GM18907 (cell line): ENCODE data around the gene ST6GALNAC2.

ENCODE experiments used
- ATAC-seq: cut with Tn5 transposase; IDR thresholded peaks from one replicate; pipeline ENCODE4 v1.9.1; 2021; ENCODE audit warnings: mild to moderate bottlenecking, moderate library complexity; ENCODE audit not compliant: unreplicated experiment

ST6GALNAC2 gene

DNA sequence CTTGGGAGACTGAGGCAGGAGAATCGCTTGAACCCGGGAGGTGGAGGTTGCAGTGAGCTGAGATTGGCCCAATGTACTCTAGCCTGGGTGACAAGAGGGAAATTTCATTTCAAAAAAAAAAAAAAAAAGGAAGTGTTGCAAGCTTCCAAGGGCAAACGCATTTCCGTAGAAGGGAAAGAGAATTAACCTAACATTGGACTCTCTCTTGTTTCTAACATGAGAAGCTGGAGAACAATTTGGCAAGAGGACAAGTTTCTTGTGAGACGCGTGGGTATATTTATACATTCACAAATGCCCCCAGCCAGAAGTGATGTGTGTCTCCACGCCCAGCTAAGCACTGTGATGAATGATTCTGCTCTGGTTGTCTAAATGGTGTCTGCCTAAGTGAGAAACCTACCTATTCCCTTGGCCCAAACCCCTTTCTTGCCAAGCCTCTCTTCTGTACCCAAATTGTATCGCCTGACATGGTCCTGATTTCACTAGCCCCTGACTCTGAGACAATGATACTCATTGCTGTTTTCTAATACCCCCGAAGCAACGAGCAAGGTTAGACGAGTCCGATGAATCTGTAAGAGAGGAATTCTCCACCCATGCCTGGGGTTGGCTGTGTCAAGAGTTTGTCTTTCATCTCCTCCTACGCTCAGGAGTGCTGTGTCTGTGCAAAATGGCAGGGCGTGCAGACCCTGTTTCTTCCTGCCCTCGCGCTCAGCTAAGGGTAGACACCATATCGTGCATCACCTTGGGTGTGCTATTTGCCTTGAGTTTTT lies 14.2 kb upstream of the ST6GALNAC2 start:
- no peak for ATAC-seq

DNA sequence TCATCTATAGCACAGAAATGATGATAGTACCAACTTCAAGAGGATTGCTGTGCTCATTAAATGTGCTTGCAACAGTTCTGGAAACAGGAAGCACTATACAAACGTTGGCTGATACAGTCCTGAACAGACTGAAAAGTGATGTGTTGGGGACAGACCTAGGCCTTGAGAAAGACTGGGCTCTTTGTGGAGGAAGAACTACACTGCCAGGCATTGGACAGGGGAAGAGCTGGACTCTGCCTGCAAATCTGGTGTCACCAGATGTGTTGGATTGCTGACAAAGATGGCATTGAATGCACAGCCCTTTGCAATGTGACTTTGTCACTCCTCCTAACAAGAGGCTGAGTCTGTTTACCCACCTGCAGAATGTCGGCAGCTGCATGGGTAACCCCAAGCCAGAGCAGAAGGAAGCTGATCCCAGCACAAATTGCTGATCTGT lies 12.4 kb upstream of the ST6GALNAC2 start:
- ATAC-seq = no peak

DNA sequence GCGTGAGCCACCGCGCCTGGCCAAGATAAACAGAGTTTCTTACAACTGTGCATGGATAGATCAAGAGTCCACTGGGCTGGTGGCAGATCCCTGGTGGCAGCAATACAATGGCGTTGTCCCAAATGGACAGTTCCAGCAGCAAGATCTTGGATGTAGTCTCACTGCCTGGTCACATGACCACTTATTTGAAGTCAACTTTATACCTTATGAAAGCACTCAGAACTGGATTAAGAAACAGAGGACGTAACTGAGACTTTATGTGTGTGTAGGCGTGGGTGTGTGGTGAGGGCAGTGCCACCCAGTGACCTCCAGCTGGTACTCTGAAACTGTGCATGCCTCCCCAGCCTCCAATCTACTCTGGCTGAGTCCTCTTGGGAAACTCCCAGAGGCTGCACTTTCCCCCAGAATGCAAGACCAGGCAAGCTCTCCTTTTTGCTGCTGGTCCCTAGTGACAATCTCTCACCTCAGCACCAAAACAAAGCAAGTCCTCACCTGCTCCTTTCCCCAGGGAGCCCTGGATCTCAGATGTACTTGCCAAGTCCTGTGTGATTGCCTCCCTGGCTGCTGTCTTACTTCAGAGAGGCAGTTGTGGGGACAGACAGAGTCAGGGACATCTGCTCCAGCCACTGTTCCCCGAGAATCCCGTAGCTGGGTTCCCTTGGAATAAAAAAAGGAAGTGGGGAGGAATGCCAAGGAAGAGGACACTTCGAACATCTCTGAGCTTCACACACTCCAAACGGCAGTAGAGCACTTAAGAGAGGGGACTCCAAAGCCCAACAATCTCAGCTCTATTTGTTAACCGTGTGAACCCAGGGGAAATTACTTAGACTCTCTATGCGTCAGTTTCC lies 11.7 kb upstream of the ST6GALNAC2 start:
- ATAC-seq = no peak

DNA sequence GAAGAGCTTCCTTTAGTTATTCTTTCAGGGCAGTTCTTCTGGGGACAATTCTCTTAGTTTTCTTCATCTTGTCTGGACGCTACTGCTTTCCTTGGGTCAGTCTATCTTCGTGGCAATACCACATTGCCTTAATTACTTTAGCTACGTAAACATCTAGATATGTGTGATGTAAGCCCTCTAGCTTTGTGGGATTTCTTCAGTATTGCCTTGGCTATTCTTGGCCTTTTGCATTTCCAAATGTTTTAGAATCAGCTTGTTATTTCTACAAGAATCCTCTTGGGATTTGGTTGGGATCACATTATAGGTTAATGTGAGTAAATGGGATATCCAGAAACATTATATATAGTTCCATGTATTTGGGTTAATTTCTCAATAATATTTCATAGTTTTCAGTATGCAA lies 9.0 kb upstream of the ST6GALNAC2 start:
- ATAC-seq = no peak

DNA sequence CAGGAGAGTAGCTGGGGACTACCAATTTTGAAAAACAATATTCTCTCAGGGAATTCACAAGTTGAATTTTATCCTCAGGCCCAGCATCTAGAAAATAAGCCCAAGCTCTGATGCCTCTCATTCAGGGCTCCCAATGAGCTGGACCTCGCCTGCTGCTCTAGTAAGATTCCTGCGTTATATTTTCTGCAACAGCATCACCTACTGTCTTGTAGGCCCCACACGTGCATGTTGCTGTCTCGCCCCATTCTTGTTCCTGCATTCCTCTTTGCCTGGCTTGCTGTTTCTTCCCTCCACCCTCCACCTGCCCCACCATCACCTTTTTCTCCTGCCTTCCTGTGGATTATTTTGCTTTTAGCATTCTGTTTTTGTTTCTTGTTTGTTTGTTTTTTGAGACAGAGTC lies 8.3 kb upstream of the ST6GALNAC2 start:
- ATAC-seq = no peak

DNA sequence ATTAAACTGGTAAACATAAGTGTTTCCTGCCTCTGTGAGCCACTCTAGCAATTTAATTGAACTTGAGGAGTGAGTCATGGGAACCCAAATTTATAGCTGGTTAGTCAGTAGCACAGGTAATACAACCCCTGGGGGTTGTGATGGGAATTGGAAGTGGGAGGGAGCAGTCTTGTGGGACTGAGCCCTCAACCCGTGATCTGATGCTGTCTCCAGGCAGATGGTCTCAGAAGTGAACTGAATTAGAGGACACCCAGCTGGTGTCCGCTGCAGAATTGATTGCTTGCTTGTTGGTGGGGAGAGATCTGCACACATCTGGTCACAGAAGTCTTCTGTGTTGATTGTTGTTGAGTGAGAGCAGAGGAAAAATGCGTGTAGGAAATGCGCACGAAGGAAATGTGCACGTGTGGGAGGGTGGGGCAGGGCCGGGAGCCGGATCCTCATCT lies 7.7 kb upstream of the ST6GALNAC2 start:
- ATAC-seq = no peak

DNA sequence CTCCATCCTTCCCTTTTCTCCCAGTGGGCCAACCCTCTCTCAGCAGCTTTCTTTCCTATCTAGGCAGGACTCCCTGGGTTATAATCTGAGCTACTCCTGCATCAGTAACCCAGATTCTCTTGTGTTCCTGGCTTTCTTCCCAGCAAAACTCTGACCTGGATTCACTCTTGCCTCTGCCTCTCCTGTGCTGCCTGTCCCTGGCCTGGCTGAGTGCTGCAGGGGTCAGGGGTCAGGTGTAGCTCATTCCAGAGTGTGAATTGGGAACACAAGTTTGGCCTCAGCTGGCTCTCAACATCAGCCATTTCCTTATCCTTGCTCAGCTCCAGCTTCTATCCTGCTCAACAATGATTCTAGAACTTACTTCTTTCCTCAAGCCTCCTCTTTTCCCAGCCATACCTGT lies 2.5 kb upstream of the ST6GALNAC2 start:
- ATAC-seq = no peak

DNA sequence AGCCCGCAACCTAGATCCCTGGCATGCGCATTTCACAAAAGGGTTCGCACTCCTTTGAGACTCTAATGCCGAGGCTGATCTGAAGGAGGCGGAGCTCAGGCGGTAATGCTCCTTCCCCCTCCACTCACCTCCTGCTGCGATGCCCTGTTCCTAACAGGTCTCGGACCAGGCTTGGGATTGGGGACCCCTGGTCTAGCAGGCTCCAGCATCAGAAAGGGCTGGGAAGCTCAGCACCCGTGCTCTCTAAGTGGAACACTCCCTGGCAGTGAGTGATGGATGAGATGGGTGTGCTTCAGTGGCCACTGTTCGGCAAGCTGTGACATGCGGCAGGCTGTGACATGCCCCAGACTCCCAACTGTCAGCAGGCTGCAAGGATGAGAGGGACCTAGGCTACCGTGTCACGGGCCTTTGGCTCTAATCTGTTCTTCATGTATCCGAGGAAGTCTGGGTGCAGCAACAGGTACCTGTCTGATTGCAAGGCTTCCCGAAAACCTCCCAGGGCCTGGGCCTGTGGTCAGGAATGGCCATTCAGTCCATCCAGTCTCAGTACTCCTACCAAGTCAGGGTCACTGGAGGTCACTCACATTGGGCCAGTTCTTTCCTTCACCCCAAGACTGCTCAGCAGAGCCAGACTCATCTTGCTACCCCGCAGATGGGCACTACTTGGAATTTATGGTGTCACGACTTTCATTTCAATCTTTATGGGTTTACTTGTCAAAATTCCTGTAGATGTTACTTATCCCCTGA lies 1.3 kb upstream of the ST6GALNAC2 start:
- ATAC-seq = no peak

DNA sequence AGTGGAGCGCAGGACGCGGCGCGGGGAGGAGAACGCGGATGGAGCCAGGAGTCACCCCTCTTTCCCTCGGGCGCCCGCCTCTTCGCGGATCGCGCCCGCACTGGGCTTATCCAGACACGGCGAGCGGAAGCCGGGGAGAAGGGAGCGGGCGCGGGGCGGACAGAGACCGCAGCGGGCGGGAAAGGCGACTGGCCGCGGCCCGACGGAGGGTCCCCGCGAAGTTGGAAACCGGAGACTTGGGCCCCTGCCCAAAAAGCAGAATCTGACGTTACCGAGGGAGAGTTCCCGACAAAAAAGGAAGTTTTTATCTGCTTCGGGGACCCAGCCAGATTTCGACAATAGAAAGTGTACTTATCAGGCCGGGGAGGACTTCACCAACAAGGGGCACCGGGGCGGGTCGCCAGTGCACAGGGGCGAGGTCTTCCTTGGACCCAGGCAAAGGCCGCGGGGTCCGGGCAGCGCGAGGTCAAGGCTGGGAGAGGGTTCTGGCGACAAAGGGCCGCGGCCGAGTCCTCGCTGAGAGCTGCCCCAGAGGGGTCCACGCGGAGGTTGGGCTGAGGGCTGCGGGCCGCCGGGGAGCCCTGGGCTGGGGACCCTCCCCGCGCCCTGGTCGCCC lies 519 bp downstream of the ST6GALNAC2 start:
- no peak for ATAC-seq

DNA sequence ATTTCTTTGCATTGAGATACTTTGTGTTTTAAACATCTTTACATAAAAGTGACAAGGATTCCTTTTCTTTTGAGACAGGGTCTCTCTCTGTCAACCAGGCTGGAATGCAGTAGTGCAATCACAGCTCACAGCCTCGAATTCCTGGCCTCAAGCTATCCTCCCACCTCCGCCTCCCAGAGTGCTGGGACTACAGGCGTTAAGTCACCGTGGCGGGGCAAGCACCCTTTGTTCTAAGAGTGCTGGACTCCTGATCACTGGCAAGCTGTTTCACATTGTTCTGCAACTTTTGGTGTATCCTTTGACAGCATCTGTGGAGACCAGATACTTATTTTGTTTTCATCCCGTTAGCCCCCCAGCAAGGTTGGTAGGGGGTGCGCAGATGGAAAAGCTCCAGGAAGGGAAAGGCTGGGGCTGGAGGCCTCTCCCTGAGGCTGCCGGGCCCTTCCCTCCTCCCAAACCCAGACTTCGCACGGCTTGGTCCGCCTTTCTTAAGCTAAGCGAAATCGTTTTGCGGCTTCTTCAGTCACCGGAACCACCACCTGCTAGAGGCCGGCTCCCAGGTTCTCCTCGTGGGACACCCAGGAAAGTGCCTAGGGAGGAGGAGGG lies 1.1 kb downstream of the ST6GALNAC2 start:
- ATAC-seq = no peak

DNA sequence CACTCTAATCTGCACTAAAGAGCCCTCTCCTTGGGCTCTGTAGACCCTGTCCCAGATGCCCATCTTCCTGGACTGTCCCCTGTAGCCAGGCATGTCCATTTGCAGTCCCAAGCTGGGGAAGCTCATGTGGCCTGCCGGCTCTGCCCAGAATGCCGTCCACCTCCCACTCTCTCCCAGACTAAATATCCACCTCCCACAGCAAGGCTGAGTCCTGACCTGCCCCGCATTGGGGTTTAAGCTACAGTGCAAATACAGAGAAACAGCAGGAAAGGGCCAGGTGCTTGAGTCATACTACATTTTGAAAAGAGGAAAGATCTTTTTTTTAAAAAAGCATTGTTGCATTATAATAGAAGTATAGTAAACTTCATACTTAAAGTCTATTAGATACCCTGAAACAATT lies 3.0 kb downstream of the ST6GALNAC2 start:
- no peak for ATAC-seq

DNA sequence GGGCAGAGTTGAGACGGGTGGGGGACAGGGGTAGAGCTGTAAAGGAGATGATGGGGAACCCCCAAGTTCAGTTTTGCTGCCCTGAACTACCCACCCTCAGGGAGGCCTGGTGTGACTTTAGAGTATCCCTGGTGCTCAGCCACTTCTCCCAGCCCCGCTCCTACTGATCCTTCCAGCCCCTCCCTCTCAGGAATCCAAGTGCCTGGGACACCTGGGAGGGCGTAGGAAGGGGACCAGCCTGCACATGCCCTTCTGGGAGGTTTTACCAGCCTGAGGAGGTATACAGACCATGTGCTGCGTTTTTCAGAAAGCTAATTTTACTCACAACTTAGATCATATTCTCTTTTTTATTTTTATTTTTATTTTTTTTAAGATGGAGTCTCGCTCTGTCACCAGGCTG lies 4.1 kb downstream of the ST6GALNAC2 start:
- ATAC-seq = no peak

DNA sequence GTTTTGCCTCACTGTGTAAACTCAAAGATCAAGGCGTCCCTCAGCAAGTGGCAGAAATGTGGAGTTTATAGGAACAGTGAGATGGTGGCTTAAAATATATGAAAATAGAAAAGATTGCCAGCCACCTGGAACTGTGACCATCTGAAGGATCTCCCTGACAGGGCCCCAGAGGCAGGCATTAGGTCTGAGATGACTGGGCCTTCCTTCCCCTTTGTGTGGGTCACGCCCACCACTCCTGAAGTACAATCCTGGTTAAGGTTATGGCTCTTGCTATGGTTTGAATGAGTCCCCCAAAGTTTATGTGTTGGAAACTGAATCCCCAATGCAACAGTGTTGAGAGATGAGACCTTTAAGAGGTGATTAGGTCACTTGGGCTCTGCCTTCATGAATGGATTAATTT lies 6.4 kb downstream of the ST6GALNAC2 start:
- no peak for ATAC-seq

DNA sequence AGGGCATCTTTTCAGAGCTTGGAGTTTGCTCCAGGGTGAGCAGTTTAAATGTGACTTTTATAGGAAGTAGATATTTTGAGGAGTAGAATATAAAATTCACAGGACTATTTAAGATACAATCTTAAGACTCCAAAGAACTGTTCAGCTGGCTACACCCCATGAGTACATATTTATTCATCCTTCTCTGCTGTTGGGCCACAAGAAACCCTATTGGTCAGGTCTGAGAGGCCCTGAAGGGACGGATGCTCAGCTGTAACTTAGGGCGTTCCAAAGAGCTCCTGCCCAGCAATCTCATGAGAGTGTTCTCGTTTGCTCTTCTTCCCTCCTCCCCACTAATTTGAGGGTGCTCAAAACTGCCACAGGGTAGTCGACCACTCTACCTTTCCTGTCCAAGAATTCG lies 7.3 kb downstream of the ST6GALNAC2 start:
- ATAC-seq = no peak

DNA sequence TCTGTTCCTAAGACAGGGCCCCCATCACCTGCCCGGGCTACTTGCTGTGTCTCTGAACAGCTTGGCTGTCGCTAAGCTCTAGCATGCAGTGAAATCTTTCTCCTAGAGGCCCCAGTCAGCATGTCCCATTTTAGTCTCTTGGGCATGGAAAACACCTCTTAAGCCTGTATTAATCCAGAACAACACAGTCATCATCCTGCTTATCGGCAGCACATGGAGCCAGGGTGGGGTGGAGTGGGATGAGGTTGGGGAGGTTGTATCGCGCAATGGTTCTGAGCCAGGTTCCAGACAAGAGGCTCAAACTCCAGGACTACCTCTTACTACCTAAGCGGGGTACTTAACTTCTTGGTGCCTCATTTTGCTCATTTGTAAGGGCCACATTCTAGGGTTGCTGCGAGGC lies 7.8 kb downstream of the ST6GALNAC2 start:
- ATAC-seq = no peak

DNA sequence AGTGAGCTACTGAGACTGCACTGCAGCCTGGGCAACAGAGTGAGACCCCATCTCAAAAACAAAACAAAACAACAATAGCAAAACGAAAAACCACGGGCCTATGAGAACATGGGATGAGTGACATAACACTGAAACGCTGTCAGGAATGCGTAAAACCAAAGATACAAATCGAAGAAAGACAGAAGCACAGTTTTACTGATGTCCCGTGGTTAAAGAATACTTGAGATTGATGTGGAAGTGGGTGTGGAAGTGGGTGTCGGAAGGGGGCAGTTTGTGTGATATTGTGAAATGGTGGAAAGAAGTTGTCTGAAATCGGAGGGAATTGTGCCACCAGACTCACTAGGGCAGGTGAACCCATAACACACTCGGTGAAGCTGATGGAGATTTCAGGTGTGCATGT lies 9.5 kb downstream of the ST6GALNAC2 start:
- ATAC-seq = no peak

DNA sequence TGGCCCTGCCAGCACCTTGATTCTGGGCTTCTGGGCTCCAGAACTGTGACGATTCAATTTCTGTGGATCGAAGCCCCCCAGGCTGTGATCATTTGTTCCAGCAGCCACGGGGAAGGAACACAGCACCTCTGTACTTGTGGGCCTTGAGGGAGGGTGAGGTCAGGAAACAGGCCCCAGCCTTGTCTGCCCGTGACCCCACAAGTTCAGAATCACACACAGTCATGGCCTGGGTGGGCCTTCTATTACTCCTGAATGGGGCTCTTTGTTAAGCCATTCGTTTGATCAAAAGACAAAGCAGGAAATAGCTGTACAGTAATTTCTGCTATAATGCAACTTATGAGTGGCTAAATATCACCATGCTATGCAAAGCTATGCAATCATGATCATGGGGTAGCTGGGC lies 10.1 kb downstream of the ST6GALNAC2 start:
- ATAC-seq = no peak

DNA sequence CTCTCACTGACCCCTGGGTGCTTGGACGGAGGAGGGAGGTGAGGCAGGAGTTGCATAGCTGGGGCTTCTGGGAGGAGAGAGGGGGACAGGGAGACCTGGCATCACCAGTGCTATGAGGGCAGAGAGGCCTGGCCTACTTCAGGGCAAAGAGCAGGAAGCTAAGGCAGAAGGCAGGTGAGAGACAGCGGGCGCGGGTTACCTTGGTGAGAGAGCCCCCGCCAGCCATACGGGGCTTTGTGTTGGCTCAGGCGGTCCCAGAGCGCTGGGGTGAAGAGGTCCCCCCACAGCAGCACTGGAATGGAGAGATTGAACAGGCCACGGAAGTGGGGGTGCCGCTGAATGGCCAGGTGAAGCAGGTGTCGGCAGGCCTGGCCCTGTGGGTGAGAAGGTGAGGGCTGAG lies 11.5 kb downstream of the ST6GALNAC2 start:
- ATAC-seq = no peak

DNA sequence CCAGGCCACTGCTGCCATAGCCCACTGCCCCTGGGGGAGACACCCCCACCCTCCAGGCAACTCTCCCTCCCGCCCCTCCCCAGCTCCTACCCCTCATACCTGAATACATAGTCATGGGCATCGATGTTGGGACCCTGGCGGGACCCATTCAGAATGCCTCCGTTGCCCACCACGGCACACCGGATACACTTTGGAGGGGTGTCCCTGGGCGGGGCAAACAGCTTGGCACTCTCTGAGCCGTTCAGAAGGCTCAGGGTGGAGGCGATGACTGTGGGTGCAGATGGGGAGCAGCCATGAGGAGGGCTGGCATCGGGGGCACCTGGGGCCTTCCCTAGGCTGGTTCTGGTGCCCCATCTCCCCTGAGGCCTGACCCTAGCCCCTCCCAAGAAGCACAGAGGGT lies 12.6 kb downstream of the ST6GALNAC2 start:
- no peak for ATAC-seq

DNA sequence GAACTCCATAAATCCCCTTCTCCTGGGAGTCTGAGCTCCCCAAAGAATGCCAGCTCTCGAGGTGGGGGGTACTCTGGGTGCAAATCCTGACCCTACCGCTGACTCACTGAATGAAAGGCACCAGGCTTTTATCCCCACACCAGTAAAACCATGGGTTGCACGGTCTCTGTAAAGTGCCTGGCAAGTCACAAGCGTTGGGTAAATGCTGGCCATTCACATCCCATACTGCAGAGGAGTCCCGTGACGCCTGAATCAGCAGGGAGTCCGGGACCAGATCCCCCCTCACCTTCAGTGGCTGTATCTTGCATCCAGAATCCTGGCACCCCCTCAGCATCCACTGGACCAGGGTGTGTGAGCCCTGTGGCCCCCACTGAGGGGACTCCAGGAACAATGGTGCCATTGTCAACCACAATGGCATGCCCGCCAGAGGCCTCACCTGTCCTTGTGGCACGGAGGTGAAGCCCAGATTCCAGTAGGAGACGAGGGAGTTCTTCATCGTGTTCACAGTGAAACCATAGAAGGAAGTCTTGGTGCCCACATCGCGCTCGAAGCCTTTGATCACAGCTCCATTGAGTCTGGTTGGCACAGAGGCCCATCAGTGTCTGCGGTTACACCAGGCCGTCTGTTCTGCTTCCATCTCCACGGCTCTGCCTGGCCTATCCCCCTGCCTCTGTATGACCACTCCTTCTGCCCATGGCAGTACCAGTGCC lies 13.3 kb downstream of the ST6GALNAC2 start:
- no peak for ATAC-seq
